NCI-H2081 (cell line): Measurements from ENCODE around the gene ZBTB20.

Experiments used
- DNase-seq, 2 experiments: peaks; one replicate each; lab custom pipeline; 2025; lab: John Stamatoyannopoulos, UW

The ZBTB20 gene

DNA sequence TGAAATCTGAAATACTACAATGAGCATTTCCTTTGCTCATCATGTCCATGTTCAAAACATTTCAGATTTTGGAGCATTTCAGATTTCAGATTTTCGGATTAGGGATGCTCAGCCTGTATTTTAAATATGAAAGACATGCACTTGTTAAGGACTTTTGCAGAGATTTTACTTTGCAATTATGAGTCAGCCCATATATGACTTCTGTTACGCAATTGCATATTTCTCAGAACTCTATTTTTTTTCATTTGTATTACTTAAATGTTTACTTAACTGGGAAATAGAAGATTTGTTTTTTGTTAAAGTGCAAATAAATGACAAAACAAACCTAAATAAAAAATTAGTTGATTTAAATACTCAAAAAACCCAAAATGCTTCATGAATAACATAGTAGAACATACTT is 376.2 kb downstream of the ZBTB20 start:
- no peak for DNase-seq

DNA sequence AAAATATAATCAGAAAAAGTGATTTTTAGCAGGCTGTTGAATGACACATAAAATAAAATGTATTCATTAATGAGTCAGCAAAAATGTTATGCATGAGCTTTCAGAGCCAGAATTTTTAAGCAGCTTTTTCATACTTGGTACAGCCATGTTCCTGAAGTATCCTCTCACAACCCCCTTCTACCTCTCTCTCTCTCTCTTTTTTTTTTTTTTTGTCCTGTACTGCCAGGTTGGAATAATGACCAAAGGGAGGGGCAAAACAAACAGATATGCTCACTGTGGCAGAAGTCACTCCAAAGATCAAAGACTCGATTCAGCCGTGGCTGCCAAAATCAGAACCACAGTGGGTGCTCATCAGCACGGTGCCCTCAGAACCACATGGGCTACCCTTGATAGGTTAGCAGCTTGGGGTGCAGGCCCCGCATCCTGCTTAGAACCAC is 383.0 kb downstream of the ZBTB20 start:
- DNase-seq = no peak

DNA sequence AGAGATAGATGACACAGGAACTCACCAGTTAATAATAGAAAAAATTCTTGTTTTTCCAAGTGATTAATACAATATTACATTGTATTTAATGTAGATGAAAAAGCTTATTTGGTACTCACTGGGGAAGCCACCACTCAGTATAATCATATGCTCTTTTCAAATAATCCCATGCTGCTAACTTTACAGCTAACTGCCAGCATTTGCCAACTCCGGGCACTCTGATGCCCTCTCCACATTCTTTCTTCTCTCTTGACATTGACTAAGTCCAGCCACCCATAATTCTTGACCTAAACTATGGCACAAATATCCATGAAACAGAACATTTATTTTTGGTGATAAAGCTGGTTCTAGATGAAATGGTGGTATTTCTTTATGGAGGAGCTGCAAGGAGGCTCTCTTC is 384.9 kb downstream of the ZBTB20 start:
- no peak for DNase-seq

DNA sequence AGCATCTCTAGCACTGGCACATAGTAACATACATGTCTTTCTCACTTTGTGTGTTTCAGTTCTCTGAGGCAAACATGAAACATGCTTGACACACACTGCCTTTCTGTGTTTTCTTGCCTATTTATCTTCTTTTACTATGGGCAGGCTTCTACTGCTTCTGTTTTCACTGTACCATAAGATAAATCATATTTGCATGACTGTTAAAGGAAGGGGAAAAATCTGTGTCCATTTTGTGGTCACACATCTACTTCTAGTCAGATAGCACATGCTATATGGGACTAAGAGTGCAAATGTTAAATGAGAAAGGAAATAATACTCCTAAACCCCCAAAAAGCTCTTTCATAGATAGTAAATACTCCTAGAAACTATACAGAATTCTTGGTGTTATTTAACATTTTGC is 386.4 kb downstream of the ZBTB20 start:
- DNase-seq = no peak

DNA sequence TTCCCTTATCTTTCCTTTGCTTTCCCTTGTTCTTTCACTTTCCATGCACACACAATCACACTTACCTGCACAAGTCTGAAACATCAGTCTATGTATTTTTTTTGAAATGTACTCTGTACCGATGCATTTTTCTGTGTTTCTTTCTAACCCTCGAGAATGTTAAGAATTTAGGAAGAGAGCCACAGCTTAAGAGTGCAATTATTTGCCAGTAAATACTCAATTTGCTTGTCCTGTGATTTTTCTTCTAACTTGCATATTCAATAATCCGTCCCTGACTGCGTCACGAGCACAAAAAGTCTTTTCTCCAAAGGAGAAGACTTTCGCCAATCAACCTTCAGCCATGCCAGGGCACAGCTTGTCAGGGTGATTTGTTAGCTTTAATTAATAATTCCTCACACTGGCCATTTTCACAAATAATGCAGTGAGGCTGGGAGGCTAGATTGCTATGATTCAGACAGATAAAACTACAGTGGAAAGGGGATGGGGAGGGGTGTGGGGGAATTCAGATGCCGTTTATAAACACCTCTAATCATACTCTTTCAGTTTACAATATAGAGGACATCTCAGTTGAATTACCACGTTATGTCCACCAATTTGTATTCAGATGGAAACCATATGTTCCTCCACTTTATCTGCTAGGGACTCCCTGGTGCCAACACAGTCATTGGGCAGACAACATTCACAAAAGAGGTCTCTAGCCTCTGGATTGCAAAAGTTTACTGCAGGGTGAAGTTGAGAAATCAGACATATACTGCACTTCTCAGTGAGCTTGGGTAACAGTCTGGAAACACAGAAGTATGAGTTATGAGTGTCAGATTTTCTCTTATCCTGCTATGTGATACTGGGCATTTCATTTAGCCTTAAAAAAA is 388.0 kb downstream of the ZBTB20 start:
- no peak for DNase-seq

DNA sequence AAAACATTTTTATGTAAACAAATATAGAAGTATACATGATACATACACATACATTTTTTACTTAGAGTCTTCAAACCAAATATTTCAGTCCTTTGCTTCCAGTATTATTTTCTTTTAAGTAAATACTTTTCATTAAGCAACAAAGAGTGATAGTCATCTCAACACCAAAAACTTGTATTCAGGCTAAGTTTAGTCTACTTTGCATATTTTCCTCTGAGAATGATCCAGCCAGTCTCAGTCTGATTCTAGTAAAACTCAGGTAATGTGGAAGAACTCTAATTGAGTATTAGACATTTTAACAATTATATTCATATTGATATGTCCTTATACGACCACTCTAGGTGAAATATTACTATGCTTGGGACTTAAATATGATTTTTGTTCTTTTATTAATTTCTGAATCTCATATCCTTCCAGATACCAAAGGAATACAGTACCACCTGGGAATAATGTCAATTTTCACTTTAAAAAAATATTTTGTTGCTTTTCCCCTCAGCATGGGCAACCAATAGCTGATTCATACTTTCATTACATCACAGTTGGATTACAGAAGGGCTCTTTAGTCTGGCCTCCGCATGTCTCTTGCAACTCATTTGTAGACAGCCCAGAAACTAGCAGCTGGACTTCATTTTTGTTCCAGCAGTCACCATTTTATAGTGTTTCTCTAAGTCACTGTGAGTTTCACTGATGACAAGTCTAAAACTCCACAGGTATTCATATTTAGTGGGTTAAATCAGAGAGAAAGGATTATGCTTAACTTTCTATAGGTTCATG is 390.4 kb downstream of the ZBTB20 start:
- no peak for DNase-seq

DNA sequence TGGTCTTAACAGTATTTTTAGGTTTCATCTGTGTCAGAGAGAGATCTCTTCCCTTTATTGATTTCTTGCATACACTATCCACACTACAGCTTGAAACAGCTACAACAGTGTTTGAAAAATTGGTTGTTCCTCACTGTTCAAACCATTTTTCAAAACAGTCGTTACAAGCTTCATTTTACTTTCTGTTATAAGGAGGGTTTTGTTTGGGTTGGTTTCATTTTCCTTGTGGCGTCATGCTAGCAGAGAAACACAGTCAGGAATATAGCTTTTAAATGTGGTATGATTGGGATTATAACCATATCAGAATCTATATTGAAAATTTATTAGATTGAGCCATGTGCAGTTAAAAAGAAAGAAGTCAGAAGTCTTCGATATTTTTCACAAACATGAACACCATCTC is 400.6 kb downstream of the ZBTB20 start:
- DNase-seq = no peak

DNA sequence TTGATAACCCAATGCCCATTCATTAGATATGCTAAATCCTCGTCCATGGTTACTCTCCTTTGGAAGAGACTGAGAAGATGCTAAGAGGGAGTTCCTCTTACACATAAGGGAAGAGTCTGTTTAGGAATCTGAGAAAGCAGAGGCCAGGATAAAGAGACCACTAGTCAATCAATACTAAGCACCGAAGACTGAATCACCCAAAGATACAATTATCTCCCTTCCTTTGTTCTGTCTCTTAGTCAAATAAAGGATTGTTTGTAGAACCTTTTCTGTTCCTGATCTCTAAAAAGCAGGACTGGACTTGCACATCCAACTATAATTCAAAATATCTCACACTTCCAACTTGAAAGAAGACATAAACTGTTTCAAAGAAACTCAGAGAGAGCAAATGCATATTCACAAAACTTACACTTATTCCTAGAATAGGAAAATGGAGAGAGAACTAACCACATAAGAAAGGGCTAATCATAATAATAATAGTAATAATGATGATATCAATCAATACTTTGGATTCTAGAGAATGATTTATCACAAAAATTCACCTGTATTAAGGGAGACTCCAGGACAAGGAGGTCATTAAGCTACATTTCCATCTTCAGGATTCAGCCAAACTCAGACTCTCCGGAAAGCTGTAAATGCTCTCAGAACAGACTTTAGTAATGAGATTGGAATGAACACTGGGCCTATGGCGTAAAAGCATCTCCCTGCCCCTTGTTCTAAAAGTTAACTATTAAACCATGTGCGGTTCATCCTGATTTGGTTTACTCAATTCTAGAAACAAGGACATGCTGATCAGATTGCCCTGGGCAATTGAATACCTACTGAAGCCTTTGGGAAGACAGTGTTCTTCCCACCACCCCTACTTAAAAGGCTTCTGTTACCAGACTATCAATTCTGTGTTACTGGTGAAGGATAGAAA is 401.5 kb downstream of the ZBTB20 start:
- DNase-seq = no peak

DNA sequence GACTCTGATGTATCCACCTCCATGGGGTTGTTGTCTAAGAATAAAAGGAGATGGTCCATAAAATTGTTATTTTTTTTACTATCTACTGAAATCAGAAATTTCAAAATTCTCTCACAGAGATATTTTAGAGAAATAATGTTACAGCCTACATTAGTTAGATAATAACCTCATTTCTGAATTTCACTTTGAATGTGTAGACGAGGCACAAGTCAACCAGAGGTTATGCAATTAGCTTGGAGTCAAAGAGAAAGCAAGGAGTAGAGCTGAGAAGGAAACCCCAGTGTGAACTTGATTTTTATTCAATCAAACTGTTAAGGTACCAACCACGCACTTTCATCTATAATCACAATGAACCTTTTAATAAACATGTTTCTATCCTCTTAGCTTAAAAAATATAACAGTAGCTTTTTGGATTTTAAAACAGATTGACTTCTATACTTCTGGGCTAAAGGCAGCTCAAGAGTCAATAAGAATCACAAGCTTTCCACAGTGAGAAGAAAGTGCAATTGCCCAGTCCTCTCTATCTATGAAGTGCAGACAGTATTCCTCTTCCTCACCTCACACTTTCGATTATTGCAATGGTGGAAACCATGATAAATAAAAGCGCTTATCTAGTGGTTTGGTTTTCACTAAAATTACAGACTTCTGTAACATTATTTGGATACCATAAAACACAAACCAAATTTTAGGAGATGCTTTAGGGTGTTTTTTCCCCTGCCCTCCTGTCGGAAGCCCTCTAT is 403.2 kb downstream of the ZBTB20 start:
- no peak for DNase-seq

DNA sequence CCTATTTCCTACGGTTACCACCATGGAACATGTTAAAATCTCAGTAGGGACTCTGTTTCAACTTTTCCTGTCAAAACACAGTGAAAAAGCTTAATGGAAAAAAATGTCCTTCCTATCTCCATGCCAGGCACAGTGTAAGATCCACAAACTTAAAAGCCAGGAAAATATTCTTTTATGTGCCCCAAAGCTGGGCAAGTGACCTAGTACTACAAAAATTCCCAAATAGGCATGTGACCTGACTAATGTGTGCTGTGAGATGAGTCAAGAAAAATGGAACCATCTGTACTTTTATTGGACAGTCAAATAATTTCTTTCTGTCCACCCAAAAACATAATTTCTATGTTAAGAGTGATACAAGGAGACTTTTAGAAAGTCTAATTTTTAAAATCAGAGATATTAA is 406.0 kb downstream of the ZBTB20 start:
- DNase-seq = no peak

DNA sequence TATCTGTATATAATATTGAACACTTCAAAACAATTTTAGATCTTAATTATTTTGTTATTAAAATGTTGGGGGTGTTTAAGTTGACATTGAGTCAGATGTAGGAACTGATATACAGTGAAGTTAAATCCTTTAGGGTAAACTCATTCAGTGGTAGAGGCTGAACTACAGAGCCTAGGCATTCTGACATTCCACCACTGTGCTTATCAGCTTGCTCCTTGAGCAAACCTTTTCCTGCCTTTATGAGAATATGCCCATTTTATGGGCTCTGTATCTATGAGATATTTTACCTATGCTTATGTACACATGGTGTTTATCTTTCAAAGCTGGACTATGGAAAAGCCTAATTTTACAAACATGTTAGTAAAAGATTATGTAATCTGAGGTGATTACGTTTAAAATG is 407.5 kb downstream of the ZBTB20 start:
- no peak for DNase-seq

DNA sequence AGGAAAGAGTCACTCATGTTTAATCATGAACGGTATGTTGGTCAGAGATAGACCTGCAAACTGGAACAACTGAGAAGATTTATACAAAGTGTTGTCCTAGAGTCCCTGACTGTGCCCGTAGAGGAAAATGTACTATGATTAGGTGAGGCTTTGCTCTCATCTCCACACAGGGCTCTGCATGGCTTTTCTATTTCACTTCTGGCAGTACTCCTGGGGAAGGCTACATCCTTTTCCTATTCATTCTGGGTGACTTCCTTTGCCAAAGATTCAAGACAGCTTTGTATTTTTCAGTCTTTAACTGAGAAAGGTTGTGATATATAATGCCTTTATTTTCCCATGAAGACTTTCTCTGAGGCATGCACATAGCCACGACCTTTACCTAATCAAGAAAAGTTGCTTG is 414.7 kb downstream of the ZBTB20 start:
- DNase-seq = no peak

DNA sequence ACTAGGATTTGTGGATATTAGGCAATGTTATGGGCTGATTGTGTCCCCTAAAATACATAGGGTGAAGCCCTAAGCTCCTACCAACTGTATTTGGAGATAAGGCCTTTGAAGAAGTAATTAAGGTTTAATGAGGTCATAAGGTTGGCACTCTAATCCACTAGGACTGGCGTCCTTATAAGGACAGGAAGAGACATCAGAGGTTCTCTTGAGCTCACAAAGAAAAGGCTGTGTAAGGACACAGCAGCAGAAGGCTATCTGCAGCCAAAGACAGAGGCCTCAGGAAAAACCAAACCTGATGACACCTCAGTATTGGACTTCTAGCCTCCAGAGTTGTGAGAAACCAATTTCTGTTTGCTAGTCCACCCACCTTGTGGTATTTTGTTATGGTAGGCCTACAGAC is 416.7 kb downstream of the ZBTB20 start:
- no peak for DNase-seq

DNA sequence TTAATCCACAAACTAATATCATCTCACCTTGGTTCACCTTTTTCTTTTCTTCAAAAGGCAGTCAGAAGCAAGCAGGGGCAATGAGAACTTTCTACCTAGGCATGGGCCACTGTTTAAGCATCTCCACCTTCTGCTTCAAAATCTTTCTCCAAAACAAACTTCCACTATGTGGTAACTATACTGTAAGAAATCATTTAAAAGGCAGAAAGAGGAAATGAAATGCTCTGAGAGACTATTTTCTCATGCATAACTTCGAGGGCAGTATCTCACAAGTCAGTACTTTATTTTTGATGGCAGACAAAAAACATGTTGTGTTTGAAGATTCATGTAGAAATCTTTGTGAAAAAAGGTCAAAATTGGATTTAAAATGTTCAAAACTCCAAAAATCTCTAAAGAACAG is 419.7 kb downstream of the ZBTB20 start:
- DNase-seq = no peak

DNA sequence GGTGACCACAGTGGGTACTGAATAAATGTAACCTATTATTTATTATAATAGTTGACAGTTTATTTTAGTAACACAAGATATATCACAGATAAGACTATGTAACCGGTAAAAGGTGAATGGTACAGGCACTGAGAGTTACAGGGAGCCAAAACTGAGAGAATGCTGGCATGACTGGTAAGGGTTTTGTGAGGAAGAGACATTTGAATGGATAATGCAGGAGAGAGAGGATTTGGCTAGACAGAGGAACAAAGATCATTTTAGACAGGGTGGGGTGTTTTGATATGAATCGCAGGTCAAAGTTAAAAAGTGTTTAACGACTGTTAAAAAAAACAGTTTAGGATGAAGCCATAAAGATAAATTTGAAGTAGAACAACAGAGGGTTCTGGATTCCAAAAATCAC is 421.1 kb downstream of the ZBTB20 start:
- DNase-seq = no peak

DNA sequence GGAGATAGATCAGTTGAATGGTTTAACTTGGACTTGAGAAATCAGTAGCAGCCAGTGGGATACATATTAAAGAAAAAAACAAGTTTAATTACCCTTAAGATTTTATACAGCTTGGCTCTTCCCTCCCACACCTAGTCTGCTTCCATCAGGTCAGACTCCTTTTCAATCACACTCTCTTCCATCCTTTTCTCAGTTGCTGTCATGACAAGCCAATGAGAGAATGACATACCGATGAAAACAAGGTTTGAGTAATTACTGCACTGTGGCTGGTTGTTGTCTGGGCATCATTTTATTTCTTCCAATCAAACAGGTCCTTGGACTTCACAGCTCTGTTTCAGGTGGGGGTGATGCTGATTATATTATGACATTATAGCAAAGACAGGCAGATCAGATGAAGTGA is 424.6 kb downstream of the ZBTB20 start:
- DNase-seq = no peak

DNA sequence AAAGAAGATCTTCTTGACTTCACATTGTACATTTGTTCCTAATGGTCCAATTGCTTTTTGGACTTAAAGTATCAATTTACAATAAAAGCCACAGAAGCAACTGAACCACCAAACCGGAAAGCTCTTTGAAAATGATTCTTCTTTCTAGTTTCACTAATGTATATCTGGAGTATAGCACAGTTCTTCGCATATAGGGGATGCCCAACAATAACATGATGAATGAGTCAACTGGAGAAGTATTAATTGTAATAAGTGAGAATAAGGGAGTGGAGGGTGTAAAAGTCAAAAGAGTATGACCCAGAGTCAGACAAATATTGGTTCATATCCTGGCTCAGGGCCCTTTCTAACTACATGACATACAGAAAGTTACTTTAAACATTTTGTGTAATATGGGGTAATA is 425.2 kb downstream of the ZBTB20 start:
- DNase-seq = no peak

DNA sequence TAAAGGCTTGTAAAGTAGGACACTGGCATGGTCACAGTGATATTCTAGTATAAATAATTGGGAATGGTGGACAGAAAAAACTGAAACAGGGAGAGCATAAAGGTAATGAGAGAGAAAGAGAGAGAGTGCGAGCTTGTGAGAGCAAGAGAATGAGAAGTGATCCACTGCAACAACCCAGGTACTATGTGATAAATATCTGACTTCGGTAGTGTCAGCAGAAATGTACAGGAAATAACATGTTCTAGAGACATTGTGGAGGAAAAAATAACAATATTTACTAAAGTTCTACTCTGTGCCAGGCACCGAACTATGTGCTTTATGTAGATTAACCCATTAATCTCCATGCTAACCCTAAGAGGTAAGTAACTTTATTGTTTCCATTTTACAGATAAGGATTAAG is 425.9 kb downstream of the ZBTB20 start:
- DNase-seq = no peak

DNA sequence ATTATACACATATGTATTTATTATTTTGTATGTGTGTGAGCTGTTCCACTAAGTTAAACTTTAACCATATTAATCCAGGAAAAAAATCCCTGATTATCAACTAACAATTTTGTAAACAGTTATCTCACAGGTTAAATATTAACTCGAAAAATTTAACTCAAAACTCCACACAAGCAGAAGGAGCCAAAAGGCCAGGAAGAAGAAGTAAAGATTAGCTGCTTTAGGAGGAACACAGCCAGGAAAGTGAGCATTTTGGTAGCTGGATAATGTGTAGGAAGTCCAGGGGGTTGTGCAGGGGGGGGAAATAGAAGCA is 428.2 kb downstream of the ZBTB20 start:
- no peak for DNase-seq

DNA sequence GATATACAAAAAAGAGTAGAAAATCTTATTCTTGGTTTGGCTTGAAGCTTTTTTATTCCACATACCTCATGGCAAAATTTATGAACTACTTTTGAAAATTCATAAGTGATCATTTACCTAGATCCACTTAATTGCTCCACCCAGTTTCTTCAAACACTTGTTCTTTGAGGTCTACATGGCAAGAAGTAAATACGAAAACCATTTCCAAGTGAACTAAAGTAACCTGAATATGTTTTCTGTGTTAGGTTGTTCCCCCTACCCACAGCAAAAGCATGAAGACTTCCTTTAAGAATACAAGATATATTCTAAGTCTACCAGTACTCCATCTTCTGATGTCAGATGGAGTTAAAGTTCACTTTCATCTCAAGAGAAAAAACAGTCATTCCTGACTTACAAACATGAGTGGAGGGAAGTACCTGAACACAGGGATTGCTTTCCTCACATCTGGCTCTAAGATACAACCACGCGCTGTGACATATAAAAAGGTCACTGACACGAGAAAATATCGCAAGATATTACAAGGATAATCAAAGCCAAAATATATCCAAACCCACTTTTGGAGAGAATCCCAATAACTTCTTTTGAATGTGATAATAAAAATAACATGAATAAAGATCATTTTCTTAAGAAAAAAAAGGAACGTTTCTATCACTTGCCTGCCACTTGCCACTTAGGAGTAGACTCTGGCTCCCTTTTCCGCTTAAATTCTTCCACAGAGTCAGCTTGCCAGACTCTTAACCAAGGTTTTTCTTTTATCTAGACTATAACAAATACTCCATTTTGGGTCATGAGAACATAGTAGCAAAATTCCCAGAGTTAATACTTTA is 428.8 kb downstream of the ZBTB20 start:
- no peak for DNase-seq

DNA sequence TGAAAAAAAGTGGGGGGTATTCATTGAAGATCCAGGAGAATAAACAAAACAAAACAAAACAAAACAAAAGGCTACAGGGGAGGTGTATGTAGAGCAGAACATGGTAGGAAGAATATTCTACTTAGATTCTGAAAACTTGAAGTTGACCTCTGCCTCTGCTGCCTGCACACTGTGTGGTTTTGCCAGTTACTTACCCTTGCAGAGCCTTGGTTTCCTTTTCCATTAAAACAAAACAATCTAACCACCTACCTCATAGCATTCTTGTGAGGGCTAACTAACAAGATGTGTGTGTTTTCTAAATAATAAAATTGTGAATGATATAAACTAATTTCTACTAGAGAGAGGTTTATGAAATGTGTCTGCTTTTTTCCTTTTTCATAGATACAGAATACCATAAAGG is 430.2 kb downstream of the ZBTB20 start:
- no peak for DNase-seq
